ENCODE results near the gene ZMAT5.
"Not testable (repeated sequence)": the region's sequence is repeated elsewhere in the genome, so short reads cannot be mapped to it uniquely, and the experiment has no call there.

Gene ZMAT5

DNA sequence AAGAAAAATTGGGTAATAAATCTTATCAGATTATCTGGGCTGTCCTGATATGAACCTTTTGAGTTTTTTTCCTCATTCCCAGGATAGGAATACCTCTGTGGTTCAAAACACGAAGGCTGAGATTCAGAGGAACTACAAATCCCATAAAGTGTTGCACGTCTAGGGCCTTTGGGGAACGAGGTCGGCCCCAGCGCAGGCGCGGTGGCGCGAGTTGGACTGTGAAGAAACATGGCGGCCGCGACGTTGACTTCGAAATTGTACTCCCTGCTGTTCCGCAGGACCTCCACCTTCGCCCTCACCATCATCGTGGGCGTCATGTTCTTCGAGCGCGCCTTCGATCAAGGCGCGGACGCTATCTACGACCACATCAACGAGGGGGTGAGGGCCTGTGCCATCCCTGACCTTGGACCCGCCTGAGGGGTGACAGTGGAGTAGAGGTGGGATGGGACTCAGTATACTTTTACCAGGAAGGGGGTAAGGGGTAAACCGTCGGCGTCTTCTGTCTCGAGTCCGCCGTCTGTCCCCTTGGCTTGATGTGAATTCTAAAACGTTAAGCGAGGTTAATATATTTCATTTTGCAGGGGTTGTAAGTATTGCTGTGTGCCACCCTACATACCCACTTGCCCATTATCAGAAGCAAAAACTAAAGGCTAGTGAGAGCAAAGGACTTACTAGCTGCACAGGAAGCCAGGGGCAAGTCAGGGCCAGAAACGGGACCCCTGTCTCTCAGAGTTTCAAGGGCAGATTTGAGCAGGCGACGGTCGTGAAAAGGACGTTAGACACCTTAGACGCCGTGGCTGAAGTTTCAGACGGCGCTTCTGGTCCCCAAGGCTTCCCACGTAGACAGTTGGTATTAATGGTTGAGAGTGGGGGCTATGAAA is 604 bp upstream of the ZMAT5 start, which contains the start of gene UQCR10:
Gene UQCR10 (plus strand): TSS at position 199 of the 881 bp plus-strand sequence. CDS start 30 bp downstream, at position 229.
- Histone ChIP-seq H3K36me3 (ENCODE audit: insufficient read depth, low read length) (peaks cover 14% of the 10 kb centered on the region), H3K4me3 (ENCODE audit: low read length) (peak within 1 kb of the TSS; percentile 89), H3K4me1 (ENCODE audit: control insufficient read depth, insufficient read depth, low read length) (peaks cover 17% of the 10 kb centered on the region), H3K9me3 (replicated peaks; ENCODE audit: low read length) (no peaks in the 10 kb centered on the region), H3K27me3 (ENCODE audit: control insufficient read depth, insufficient read depth, low read length) (no peaks in the 10 kb centered on the region), H3K9ac (ENCODE audit: low read depth, low read length) (peak within 1 kb of the TSS; percentile 95), H3K4me2 (ENCODE audit: low read length) (peak within 1 kb of the TSS; percentile 91)

DNA sequence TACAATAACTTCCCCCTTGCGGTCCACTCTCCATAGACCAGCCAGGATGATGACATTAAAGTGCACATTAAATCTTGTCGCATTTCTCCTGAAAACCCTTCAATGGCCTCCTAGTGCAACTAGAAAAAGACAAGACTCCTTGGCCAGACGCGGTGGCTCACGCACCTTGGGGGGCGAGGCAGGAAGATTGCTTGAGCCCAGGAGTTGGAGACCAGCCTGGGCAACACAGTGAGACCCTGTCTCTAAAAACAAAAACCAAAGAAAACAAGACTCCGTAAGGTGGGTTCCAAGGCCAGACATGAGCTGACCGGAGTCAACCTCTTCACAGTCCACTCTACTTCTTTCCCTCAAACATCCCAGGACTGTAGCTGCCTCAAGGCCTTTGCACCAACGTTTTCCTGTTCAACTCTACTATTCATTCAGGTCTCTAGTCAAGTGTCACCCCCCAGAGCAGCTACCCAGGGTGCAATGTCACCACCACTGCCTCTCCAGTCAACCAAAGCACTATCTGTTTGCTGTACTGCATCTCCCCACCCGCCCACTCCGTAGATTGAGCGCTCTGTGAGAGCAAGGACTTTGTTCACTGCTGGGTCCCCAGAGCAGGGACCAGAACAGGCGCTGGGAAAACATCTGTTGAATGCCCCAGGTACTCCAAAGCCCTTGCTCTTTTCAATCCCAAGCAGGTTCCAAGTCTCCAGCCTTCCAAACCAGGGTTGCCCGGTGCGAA is 739 bp downstream of the ZMAT5 start:
- Histone ChIP-seq H3K9me3 (replicated peaks; ENCODE audit: low read length) (no peaks in the 10 kb centered on the region), H3K9ac (ENCODE audit: low read depth, low read length) (peak overlapping the region; percentile 95), H3K27me3 (ENCODE audit: control insufficient read depth, insufficient read depth, low read length) (no peaks in the 10 kb centered on the region), H3K36me3 (ENCODE audit: insufficient read depth, low read length) (peaks cover 14% of the 10 kb centered on the region), H3K4me2 (ENCODE audit: low read length) (peak overlapping the region; percentile 91), H3K4me3 (ENCODE audit: low read length) (peak overlapping the region; percentile 89), H3K4me1 (ENCODE audit: control insufficient read depth, insufficient read depth, low read length) (peaks cover 16% of the 10 kb centered on the region)

DNA sequence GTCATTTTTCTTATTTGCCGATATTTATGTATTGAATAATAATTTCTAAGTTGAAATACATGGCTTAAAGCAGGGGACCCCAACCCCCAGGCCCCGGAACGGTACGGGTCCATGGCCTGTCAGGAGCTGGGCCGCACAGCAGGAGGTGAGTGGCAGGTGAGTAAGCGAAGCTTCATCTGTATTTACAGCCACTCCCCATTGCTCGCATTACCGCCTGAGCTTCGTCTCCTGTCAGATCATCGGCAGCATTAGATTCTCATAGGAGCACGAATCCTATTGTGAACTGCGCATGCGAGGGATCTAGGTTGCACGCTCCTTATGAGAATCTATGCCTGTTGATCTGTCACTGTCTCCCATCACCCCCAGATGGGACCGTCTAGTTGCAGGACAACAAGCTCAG is 4.5 kb downstream of the ZMAT5 start:
- no peaks in the 10 kb centered on the region for H3K27me3 ChIP-seq (ENCODE audit: control insufficient read depth, insufficient read depth, low read length)
- no peaks in the 10 kb centered on the region for H3K9me3 ChIP-seq (replicated peaks; ENCODE audit: low read length)
- no peaks in the 10 kb centered on the region for H3K36me3 ChIP-seq (ENCODE audit: insufficient read depth, low read length)
- H3K4me3 ChIP-seq (ENCODE audit: low read length) = no peak overlapping the region
- peaks cover 4% of the 10 kb centered on the region for H3K4me1 ChIP-seq (ENCODE audit: control insufficient read depth, insufficient read depth, low read length)
- no peak overlapping the region for H3K4me2 ChIP-seq (ENCODE audit: low read length)
- no peak overlapping the region for H3K9ac ChIP-seq (ENCODE audit: low read depth, low read length)

DNA sequence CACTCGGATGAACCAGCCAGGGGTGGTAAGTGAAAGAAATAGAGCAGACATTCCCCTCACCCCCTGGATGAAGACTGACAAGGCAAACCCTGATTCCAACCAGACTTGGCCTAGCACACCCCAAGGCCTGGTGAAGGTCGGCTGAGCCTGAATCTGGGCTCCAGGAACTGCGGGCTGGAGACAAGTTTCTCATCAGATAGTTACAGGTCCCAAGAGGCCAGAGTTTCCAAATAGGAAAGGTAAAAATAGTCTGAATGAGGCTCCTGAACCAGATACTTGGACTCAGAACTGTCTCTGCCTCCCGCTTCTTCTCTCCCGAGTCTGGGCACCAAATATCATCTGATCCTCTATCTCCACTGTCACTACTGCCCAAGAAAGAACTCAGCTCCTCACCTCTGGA is 7.8 kb downstream of the ZMAT5 start:
- Histone ChIP-seq H3K4me3 (ENCODE audit: low read length) (no peak overlapping the region), H3K9me3 (replicated peaks; ENCODE audit: low read length) (no peaks in the 10 kb centered on the region), H3K9ac (ENCODE audit: low read depth, low read length) (no peak overlapping the region), H3K36me3 (ENCODE audit: insufficient read depth, low read length) (no peaks in the 10 kb centered on the region), H3K27me3 (ENCODE audit: control insufficient read depth, insufficient read depth, low read length) (no peaks in the 10 kb centered on the region), H3K4me2 (ENCODE audit: low read length) (no peak overlapping the region), H3K4me1 (ENCODE audit: control insufficient read depth, insufficient read depth, low read length) (no peaks in the 10 kb centered on the region)

DNA sequence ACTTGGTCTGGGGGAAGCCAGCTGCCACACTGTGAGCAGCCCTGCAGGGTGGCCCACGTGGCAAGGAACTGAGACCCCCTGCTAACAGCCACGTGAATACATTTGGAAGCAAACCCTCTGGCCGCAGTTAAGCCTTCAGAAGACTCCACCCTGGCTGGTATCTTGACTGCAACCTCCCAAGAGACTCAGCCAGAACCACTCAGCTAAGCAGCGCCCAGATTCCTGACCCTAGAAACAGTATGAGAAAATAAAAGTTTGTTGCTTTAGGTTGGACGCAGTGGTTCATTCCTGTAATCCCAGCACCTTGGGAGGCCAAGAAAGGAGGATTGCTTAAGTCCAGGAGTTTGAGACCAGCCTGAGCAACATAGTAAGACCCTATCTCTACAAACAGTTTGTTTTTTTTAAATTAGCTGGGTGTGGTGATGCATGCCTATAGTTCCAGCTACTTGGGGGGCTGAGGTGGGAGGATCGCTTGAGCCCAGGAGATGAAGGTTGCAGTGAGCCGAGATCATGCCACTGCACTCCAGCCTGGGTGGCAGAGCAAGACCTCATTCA is 8.7 kb downstream of the ZMAT5 start:
- H3K9me3 ChIP-seq (replicated peaks; ENCODE audit: low read length) = no peaks in the 10 kb centered on the region
- no peak overlapping the region for H3K9ac ChIP-seq (ENCODE audit: low read depth, low read length)

DNA sequence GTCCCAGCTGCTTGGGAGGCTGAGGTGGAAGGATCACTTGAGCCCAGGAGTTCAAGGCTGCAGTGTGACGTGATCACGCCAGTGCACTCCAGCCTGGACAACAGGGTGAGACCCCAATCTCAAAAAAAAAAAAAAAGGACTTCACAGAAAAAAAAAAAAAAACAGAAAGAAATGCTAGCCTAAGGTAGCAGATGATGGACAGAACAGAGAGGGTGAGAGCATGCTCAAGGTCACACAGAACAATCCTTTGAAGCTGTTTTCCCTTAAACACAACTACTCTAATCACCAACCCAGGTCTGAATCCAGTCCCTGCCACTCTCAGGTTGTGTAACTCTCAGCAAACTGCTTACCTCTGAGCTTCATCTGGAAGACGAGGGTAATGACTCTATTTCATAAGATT is 9.7 kb downstream of the ZMAT5 start:
- H3K4me1 ChIP-seq (ENCODE audit: control insufficient read depth, insufficient read depth, low read length) = no peaks in the 10 kb centered on the region
- no peaks in the 10 kb centered on the region for H3K36me3 ChIP-seq (ENCODE audit: insufficient read depth, low read length)
- no peaks in the 10 kb centered on the region for H3K9me3 ChIP-seq (replicated peaks; ENCODE audit: low read length)
- no peak overlapping the region for H3K9ac ChIP-seq (ENCODE audit: low read depth, low read length)
- H3K4me2 ChIP-seq (ENCODE audit: low read length) = no peak overlapping the region
- no peaks in the 10 kb centered on the region for H3K27me3 ChIP-seq (ENCODE audit: control insufficient read depth, insufficient read depth, low read length)
- H3K4me3 ChIP-seq (ENCODE audit: low read length) = no peak overlapping the region

More for the DNA sequence above, 8.7 kb downstream of the ZMAT5 start:
- Histone ChIP-seq H3K4me1 (ENCODE audit: control insufficient read depth, insufficient read depth, low read length) (no peaks in the 10 kb centered on the region), H3K4me3 (ENCODE audit: low read length) (no peak overlapping the region), H3K4me2 (ENCODE audit: low read length) (no peak overlapping the region), H3K36me3 (ENCODE audit: insufficient read depth, low read length) (no peaks in the 10 kb centered on the region), H3K27me3 (ENCODE audit: control insufficient read depth, insufficient read depth, low read length) (no peaks in the 10 kb centered on the region)

DNA sequence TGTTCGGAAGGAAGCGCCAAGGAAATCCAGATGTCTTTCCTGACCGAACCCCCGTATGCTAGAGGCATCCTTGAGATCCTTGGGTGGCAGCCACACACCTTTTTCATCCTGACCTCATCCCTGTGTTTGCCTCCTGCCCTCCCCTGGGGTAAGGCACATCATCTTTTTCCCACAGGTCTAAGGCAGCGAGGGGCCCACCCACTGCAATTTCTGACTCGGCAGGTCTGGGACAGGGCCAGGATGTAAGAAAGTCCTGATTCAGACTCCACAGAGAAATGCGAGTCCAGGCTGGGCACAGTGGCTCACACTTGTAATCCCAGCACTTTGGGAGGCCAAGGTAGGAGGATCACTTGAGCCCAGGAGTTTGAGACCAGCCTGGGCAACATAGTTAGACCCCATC is 10.5 kb downstream of the ZMAT5 start:
- no peak overlapping the region for H3K4me2 ChIP-seq (ENCODE audit: low read length)
- H3K4me1 ChIP-seq (ENCODE audit: control insufficient read depth, insufficient read depth, low read length) = no peaks in the 10 kb centered on the region
- H3K4me3 ChIP-seq (ENCODE audit: low read length) = no peak overlapping the region
- no peak overlapping the region for H3K9ac ChIP-seq (ENCODE audit: low read depth, low read length)
- no peaks in the 10 kb centered on the region for H3K27me3 ChIP-seq (ENCODE audit: control insufficient read depth, insufficient read depth, low read length)
- H3K9me3 ChIP-seq (replicated peaks; ENCODE audit: low read length) = no peaks in the 10 kb centered on the region
- H3K36me3 ChIP-seq (ENCODE audit: insufficient read depth, low read length) = no peaks in the 10 kb centered on the region

DNA sequence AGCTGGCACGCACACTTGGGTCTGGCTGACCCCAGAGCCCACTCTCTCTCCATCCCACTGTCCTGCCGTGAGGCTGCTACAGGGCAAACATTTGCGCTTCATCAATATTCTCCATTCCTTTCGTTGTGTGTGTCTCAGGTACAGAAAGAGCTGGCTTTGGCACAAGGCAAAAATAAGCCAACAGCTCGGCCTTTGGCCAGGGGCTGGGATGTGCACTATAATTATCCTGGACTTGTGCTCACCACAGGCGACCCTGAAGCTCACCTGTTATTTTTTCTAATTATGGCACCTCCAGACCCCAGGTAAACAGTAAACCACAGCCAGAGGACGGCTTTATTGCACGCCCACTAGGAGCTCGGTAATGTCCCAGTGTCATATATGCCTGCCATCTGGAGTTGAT is 10.9 kb downstream of the ZMAT5 start:
- Histone ChIP-seq H3K4me2 (ENCODE audit: low read length) (no peak overlapping the region), H3K27me3 (ENCODE audit: control insufficient read depth, insufficient read depth, low read length) (no peaks in the 10 kb centered on the region), H3K9me3 (replicated peaks; ENCODE audit: low read length) (no peaks in the 10 kb centered on the region), H3K4me3 (ENCODE audit: low read length) (no peak overlapping the region), H3K9ac (ENCODE audit: low read depth, low read length) (no peak overlapping the region), H3K4me1 (ENCODE audit: control insufficient read depth, insufficient read depth, low read length) (no peaks in the 10 kb centered on the region), H3K36me3 (ENCODE audit: insufficient read depth, low read length) (no peaks in the 10 kb centered on the region)

DNA sequence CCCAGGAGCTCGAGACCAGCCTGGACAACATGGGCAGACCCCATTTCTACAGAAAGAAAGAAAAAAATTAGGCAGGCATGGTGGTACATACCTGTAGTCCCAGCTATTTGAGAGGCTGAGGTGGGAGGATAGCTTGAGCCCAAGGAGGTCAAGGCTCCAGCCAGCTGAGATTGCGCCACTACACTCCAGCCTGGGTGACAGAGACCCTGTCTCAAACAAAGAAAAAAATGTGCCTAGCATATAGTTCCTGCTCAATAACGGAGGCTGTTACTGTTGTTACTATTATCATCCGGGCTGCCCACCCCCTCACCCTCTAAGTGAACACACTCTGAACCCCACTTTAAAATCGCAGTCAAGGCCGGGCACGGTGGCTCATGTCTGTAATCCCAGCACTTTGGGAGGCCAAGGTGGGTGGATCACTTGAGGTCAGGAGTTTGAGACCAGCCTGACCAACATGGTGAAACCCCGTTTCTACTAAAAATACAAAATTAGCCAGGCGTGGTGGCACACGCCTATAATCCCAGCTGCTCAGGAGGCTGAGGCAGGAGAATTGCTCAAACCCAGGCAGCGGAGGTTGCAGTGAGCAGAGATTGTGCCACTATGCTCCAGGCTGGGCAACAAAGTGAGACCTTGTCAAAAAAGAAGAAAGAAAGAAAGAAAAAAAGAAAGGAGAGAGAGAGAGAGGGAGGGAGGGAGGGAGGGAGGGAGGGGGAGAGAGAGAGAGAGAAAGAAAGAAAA is 12.0 kb downstream of the ZMAT5 start:
- H3K9ac ChIP-seq (ENCODE audit: low read depth, low read length); H3K9me3 ChIP-seq (replicated peaks; ENCODE audit: low read length); H3K4me2 ChIP-seq (ENCODE audit: low read length); H3K27me3 ChIP-seq (ENCODE audit: control insufficient read depth, insufficient read depth, low read length); H3K4me3 ChIP-seq (ENCODE audit: low read length); H3K4me1 ChIP-seq (ENCODE audit: control insufficient read depth, insufficient read depth, low read length); H3K36me3 ChIP-seq (ENCODE audit: insufficient read depth, low read length): not testable (repeated sequence)

DNA sequence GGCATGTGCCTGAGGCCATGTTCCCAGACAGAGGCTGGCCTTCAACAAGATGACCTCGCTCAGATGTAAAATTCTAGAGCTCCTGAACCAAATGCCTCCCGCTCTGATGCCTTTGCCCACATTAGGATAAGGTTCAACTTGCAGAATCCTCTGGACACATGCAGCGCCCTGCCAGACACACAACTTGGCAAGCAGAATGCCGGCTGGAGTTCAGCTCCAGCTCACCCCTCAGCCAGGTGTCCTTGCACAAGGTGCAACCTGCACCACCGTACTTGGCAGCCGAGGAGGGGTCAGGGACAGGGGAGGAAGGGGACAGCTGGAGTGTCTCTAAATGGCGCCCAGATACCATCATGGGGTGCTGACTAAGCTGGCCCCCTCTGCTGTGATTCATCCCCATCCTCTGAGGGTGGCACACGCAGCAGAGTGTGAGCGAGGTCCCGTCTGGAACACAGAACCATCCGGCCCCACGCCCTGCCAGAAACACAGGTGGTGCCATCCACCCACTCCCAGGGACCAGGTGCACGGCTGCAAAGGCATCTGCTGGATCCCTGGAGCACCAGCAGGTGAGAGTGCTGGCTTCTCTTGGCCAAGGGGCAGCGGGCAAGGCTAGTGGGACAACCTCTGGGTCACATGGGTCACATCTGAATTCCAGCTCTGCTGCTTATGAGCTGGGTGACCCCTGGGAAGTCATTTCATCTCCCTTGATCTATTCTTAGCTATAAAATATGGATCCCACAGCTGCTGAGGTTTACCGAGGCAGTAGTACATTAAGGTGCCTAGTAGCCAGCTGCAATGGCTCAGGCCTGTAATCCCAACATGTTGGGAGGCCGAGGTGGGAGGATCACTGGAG is 12.8 kb downstream of the ZMAT5 start:
- Histone ChIP-seq H3K4me3 (ENCODE audit: low read length) (no peak overlapping the region), H3K9ac (ENCODE audit: low read depth, low read length) (no peak overlapping the region), H3K27me3 (ENCODE audit: control insufficient read depth, insufficient read depth, low read length) (no peaks in the 10 kb centered on the region), H3K36me3 (ENCODE audit: insufficient read depth, low read length) (no peaks in the 10 kb centered on the region), H3K4me2 (ENCODE audit: low read length) (no peak overlapping the region), H3K9me3 (replicated peaks; ENCODE audit: low read length) (no peaks in the 10 kb centered on the region), H3K4me1 (ENCODE audit: control insufficient read depth, insufficient read depth, low read length) (no peaks in the 10 kb centered on the region)
